Measurements from ENCODE around the gene DNAJC5. TPM values are rescaled to one million over a fixed set of nuclear protein-coding genes. Genes with fewer than 3 reads are reported as not detected.
"Not testable (repeated sequence)": the region's sequence is repeated elsewhere in the genome, so short reads cannot be mapped to it uniquely, and the experiment has no call there.

The DNAJC5 gene
- total and polyA plus RNA-seq, 4 donors: 25.1 to 64.5 (median 37.3) TPM

DNA sequence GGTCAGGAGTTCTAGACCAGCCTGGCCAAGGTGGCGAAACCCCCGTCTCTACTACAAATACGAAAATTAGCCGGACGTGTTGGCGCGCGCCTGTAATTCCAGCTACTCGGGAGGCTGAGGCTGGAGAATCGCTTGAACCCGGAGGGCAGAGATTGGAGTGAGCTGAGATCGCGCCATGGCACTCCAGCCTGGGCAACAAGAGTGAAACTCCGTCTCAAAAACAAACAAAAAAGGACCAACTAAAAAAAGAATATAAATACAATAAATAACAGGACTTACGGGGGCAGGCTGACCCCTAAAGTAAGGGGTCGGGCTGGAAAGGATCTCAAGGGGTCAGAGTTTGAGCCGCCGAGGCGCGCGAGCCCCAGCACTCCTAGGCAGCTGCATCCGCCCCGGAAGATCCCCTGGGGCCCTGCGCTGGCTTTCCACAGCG is 30.4 kb upstream of the DNAJC5 start:
- TF ChIP-seq, protein P1, sequence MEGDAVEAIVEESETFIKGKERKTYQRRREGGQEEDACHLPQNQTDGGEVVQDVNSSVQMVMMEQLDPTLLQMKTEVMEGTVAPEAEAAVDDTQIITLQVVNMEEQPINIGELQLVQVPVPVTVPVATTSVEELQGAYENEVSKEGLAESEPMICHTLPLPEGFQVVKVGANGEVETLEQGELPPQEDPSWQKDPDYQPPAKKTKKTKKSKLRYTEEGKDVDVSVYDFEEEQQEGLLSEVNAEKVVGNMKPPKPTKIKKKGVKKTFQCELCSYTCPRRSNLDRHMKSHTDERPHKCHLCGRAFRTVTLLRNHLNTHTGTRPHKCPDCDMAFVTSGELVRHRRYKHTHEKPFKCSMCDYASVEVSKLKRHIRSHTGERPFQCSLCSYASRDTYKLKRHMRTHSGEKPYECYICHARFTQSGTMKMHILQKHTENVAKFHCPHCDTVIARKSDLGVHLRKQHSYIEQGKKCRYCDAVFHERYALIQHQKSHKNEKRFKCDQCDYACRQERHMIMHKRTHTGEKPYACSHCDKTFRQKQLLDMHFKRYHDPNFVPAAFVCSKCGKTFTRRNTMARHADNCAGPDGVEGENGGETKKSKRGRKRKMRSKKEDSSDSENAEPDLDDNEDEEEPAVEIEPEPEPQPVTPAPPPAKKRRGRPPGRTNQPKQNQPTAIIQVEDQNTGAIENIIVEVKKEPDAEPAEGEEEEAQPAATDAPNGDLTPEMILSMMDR (IDR thresholded peaks at IDR 0.05; ENCODE audit: control extremely low read depth, extremely low read depth): no peak
- Histone ChIP-seq H3K27ac (ENCODE audit: low read depth in 1 of 2, low read length in 1 of 2) (peak overlapping the region; percentile 74 to 95), H3K9me3 (ENCODE audit: control insufficient read depth in 4 of 4, insufficient read depth in 3 of 4, low read length in 3 of 4) (no peaks in the 10 kb centered on the region), H3K4me1 (ENCODE audit: control insufficient read depth in 5 of 5, insufficient read depth in 5 of 5, low read length in 5 of 5) (peaks cover 0 to 13% (median 4%) of the 10 kb centered on the region in 5 donors), H3K4me3 (peak overlapping the region; percentile 62), H3K9ac (ENCODE audit: insufficient read depth in 1 of 2, low read length in 2 of 2) (peak overlapping the region; percentile 56 to 68), H3K36me3 (ENCODE audit: control insufficient read depth in 4 of 4, insufficient read depth in 4 of 4, low read length in 4 of 4) (peaks cover 4 to 21% (median 8%) of the 10 kb centered on the region in 4 donors), H3K27me3 (ENCODE audit: control insufficient read depth in 3 of 3, insufficient read depth in 3 of 3, low read length in 2 of 3) (no peaks in the 10 kb centered on the region)
- ATAC-seq (ENCODE audit: insufficient read depth, low FRiP score) (no peak), DNase-seq (no peak)
- WGBS, 2 donors: 1% methylated on average over 25 of the region's 25 CpGs

DNA sequence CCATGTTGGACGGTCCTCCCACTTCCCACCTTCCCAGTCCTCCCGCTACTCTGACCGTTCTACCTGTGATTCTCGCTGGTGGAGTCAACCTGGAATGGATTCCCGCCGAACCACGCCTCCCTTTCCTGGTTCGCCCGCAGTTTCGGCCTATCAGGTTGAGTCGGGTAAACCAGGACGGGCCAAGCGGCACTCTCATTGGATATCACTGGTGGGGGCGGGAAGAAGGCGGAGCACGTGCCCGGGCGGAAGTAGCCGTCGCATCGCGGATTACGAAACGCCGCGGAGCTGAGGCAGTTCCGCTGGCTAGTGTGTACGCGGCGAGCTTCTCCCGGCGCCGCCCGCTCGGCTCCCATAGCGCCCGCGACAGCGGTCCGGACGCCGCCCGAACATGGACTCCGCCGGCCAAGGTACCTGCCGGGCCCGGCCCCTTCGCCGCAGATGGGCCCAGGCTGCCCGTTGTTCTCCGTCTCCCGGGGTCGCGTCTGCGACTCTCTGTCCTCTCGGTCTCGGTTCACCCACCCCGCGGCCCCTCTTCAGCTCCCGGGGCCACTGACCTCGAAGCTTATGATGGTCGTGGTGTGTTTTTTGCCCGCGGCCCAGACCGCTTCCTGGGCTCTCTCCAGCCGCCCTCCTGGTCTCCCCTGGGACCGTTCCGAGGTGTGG is 29.8 kb upstream of the DNAJC5 start, which contains the start of gene TPD52L2:
TSS of gene TPD52L2 (plus strand) at position 293 of the 663 bp plus-strand sequence. CDS start at position 389, 96 bp downstream.
- peak within 1 kb of the TSS; percentile 56 to 76 for H3K9ac ChIP-seq (ENCODE audit: insufficient read depth in 1 of 2, low read length in 2 of 2)
- no peaks in the 10 kb centered on the region for H3K27me3 ChIP-seq (ENCODE audit: control insufficient read depth in 3 of 3, insufficient read depth in 3 of 3, low read length in 2 of 3)
- peak; percentile 99 for DNase-seq
- peaks cover 5 to 24% (median 9%) of the 10 kb centered on the region in 4 donors for H3K36me3 ChIP-seq (ENCODE audit: control insufficient read depth in 4 of 4, insufficient read depth in 4 of 4, low read length in 4 of 4)
- H3K9me3 ChIP-seq (ENCODE audit: control insufficient read depth in 4 of 4, insufficient read depth in 3 of 4, low read length in 3 of 4): no peaks in the 10 kb centered on the region
- peak within 1 kb of the TSS; percentile 85 for H3K4me3 ChIP-seq
- peaks cover 0 to 13% (median 4%) of the 10 kb centered on the region in 5 donors for H3K4me1 ChIP-seq (ENCODE audit: control insufficient read depth in 5 of 5, insufficient read depth in 5 of 5, low read length in 5 of 5)
- 0 to 1% methylated on average over 45 to 68 of the region's 68 CpGs for WGBS, 2 donors
- H3K27ac ChIP-seq (ENCODE audit: low read depth in 1 of 2, low read length in 1 of 2): peak within 1 kb of the TSS; percentile 95 to 97
- TF ChIP-seq, protein P1 (IDR thresholded peaks at IDR 0.05; ENCODE audit: control extremely low read depth, extremely low read depth): no peak
- ATAC-seq (ENCODE audit: insufficient read depth, low FRiP score): peak; percentile 91

DNA sequence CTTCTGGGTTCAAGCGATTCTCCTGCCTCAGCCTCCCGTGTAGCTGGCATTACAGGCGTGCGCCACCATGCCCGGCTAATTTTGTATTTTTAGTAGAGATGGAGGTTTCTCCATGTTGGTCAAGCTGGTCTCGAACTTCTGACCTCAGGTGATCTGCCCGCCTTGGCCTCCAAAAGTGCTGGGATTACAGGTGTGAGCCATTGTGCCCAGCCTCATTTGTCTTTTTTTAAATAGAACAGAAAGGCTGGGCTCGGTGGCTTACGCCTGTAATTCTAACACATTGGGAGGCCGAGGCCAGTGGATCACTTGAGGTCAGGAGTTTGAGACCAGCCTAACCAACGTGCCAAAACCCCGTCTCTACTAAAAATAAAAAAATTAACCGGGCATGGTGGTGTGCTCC is 27.9 kb upstream of the DNAJC5 start:
- WGBS, 2 donors: 95 to 97% methylated on average over 13 of the region's 13 CpGs
- H3K9me3 ChIP-seq (ENCODE audit: control insufficient read depth in 4 of 4, insufficient read depth in 3 of 4, low read length in 3 of 4); ATAC-seq (ENCODE audit: insufficient read depth, low FRiP score); DNase-seq; H3K27ac ChIP-seq (ENCODE audit: low read depth in 1 of 2, low read length in 1 of 2); H3K4me3 ChIP-seq; H3K9ac ChIP-seq (ENCODE audit: insufficient read depth in 1 of 2, low read length in 2 of 2); H3K27me3 ChIP-seq (ENCODE audit: control insufficient read depth in 3 of 3, insufficient read depth in 3 of 3, low read length in 2 of 3): not testable (repeated sequence)
- Histone ChIP-seq H3K36me3 (ENCODE audit: control insufficient read depth in 4 of 4, insufficient read depth in 4 of 4, low read length in 4 of 4) (peaks cover 6 to 17% (median 9%) of the 10 kb centered on the region in 4 donors), H3K4me1 (ENCODE audit: control insufficient read depth in 5 of 5, insufficient read depth in 5 of 5, low read length in 5 of 5) (peaks cover 0 to 13% (median 4%) of the 10 kb centered on the region in 5 donors)

DNA sequence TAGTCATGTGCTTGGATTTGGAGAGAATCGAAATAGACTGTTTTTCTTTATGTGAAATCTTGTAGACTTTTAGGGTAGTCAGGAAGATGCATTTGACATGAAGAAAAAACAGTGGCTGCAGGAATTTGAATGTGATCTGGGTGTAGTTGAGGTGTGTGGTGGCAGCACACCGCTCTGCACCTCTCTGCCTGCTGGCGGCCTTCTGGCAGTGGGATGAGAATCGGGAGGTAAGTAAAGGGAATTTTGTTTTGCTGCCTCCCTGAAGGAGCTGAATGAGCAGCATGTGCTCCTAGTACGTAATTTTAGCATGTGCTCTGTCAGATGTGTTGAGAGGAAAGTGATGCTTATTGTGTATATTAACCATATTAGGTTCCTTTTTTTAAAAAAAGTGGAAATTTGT is 26.7 kb upstream of the DNAJC5 start:
- TF ChIP-seq, protein P1 (IDR thresholded peaks at IDR 0.05; ENCODE audit: control extremely low read depth, extremely low read depth): no peak

More for the DNA sequence above, 26.7 kb upstream of the DNAJC5 start:
- H3K4me1 ChIP-seq (ENCODE audit: control insufficient read depth in 5 of 5, insufficient read depth in 5 of 5, low read length in 5 of 5): peaks cover 0 to 13% (median 4%) of the 10 kb centered on the region in 5 donors
- H3K36me3 ChIP-seq (ENCODE audit: control insufficient read depth in 4 of 4, insufficient read depth in 4 of 4, low read length in 4 of 4): peaks cover 6 to 16% (median 9%) of the 10 kb centered on the region in 4 donors
- H3K9ac ChIP-seq (ENCODE audit: insufficient read depth in 1 of 2, low read length in 2 of 2): no peak overlapping the region
- H3K4me3 ChIP-seq: no peak overlapping the region
- H3K9me3 ChIP-seq (ENCODE audit: control insufficient read depth in 4 of 4, insufficient read depth in 3 of 4, low read length in 3 of 4): no peaks in the 10 kb centered on the region
- H3K27me3 ChIP-seq (ENCODE audit: control insufficient read depth in 3 of 3, insufficient read depth in 3 of 3, low read length in 2 of 3): no peaks in the 10 kb centered on the region
- 93 to 96% methylated on average over 5 of the region's 5 CpGs for WGBS, 2 donors
- H3K27ac ChIP-seq (ENCODE audit: low read depth in 1 of 2, low read length in 1 of 2): no peak overlapping the region
- ATAC-seq (ENCODE audit: insufficient read depth, low FRiP score): no peak
- DNase-seq: no peak
